HG02938 (cell line): ENCODE data around the gene IER3IP1.
"Not testable (repeated sequence)": the region's sequence is repeated elsewhere in the genome, so short reads cannot be mapped to it uniquely, and the experiment has no call there.

ENCODE experiments used
- ATAC-seq: cut with Tn5 transposase; IDR thresholded peaks from one replicate; pipeline ENCODE4 v1.9.1; 2021; ENCODE audit warnings: mild to moderate bottlenecking, moderate library complexity; ENCODE audit not compliant: unreplicated experiment

Gene IER3IP1

GRCh38 chr18:47175898-47176575 is at the start of gene IER3IP1:
Gene IER3IP1, minus strand, starts transcription at chr18:47176364. Its CDS starts 87 bp downstream, at chr18:47176277.
- ATAC-seq: peak; percentile 74

DNA sequence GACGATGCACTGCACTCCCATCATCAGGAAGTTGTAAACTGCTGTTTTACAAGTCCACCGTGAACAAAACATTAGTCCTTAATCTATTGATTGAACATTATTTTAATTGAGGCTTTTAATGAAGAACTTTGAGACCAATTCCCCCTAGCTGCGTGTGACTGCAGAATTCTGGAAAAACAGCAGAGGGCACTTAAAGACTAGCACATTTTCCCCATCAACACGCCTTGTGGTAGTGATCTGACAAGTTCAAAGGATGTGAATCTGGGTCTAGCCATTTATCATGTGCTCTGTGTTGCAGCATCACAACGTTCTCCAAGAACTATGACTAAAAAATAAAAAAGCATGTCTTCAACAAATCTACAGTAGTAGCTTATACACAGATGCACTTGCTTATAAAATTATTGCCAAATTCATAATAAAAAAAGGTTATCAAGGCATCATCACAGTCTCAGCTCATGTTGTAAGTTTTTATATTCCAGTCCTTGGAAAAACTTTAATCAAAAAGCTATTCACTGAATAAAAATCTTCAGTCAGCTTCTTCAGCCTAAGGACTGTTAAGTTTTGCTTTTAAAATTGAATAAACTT is 39.5 kb upstream of the IER3IP1 start:
- ATAC-seq: no peak

GRCh38 chr18:47209171-47209570 is 33.0 kb upstream of the IER3IP1 start:
- ATAC-seq: no peak

DNA sequence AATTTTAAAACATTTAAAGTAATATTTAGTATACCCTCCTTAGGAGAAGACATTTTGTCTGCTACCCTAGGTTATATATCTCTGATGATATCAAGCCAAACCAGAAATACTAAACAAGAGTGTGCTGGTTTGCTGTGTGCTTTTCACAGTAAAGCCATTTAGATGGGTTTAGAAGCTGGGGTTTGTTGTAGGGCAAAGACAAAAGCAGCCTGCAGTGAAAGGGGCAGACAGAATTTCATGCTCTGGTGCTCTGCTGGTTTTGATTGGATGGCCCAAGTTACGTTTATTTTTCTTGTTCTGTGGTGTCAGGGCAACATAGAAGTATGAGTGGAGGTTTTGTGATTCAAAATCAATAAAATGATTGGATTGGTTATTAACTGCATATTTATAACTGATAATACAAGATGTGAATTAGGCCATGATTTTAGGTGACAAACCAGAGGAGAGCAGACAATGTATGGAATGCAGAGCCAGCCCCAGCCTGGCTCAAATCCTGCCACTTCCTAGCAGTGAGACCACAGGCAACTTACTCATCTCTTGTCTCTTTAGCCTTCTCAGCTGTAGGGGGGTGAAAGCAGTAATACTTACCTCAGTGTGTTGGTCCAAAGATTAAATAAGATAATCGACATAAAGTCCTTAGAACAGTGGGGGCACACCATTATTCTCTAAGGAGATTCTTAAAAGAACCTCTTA is 30.9 kb upstream of the IER3IP1 start:
- ATAC-seq: no peak

- no peak for ATAC-seq
Measured at GRCh38 chr18:47204908-47205522, 28.9 kb upstream of the IER3IP1 start.

GRCh38 chr18:47203626-47204464 is 27.7 kb upstream of the IER3IP1 start:
- no peak for ATAC-seq

- ATAC-seq: not testable (repeated sequence)
Measured at GRCh38 chr18:47195961-47196360, 19.8 kb upstream of the IER3IP1 start.

- no peak for ATAC-seq
Measured at GRCh38 chr18:47191961-47192360, 15.8 kb upstream of the IER3IP1 start.

- ATAC-seq: no peak
Measured at GRCh38 chr18:47187721-47188120, 11.6 kb upstream of the IER3IP1 start.

DNA sequence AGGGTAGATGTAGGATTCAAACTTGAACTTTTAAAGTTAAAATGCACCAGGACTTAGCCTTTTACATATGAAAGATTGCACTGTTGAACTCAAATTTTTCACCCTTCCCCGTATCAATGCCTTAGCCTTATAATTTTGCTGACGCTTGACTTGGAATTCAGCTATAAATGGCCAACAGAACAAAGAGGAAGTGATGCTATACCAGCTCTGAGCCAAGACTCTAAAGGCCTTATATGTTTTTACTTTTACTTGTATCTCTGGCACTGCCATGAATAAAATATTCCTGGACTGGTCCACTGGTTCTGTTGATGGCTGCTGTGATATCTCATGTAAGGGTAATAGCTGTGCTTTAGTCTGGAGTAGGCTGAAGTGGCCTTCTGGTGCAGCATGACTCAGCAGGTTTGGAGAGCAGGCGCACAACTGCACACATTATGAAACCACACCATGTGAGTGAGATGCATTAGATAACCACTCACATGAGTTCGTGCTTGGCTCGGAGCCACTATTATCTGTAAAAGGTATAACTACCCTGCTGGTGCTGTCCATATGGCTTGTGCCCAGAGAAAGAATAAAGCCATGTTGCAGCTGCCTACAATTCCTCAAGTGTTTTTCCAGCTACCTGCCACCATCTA is 8.4 kb upstream of the IER3IP1 start:
- no peak for ATAC-seq

- not testable (repeated sequence) for ATAC-seq
Measured at GRCh38 chr18:47182156-47182555, 6.0 kb upstream of the IER3IP1 start.

DNA sequence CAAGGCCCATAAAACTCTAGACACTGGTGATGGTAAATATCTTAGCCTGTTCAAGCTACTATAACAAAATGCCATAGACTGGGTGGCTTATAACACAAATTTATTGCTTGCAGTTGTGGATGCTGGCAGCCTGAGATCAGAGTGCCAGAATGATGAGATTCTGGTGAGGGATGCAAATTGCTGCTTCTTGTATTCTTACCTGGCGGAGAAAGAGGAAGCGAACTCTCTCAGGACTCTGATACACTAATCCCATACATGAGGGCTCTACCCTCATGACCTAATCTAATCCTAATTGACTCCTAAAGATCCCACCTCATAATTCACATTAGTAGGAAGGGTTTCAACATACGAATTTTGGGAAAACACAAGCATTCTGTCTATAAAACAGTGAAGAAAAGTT is 4.6 kb upstream of the IER3IP1 start:
- ATAC-seq: no peak

DNA sequence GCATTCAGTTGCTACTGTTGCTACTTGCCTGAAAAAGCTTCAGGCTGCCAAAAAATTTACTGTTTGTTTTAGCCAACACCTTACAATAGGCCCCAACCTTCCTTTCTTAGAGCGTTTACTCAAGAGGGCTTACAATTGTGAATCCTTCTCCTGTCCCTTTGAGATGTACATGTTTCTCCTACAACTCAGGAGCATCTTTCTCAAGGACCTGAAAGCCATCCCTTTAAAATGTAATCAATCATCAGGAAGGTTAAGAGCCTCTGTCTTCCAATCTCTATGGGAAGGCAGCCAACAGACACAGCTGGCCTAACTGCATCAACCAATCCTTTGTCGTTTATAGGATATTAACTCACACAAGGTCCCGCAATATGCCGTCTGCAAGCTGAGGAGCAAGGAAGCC is 3.4 kb upstream of the IER3IP1 start:
- ATAC-seq: no peak

GRCh38 chr18:47175283-47175897 is 774 bp downstream of the IER3IP1 start:
- ATAC-seq: peak; percentile 20

DNA sequence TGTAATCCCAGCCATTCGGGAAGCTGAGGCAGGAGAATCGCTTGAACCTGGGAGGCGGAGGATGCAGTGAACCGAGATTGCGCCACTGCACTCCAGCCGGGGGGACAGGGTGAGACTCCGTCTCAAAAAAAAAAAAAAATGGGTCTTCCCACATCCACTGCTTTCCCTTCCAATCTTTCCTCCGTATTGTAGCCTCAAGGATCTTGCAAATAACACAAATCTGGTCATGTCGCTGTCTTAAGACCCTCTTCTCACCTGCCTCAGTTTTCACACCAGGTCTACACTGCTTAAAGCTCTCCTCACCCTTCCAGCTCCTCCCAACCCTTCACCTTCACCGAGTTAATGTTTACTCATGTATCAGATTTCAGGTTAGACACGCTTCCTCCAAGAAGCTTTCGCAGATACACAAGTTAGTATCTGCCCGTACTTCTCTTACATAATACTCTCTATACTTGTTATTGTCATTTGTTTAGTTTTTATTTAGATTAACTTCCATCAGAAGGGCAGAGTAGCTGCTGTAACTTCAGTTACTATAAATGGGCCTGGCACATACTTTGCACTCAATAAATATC is 1.5 kb downstream of the IER3IP1 start:
- no peak for ATAC-seq

- ATAC-seq: no peak
Measured at GRCh38 chr18:47172476-47172875, 3.7 kb downstream of the IER3IP1 start.

- no peak for ATAC-seq
Measured at GRCh38 chr18:47168913-47169312, 7.3 kb downstream of the IER3IP1 start.

GRCh38 chr18:47168509-47168908 is 7.7 kb downstream of the IER3IP1 start:
- no peak for ATAC-seq

DNA sequence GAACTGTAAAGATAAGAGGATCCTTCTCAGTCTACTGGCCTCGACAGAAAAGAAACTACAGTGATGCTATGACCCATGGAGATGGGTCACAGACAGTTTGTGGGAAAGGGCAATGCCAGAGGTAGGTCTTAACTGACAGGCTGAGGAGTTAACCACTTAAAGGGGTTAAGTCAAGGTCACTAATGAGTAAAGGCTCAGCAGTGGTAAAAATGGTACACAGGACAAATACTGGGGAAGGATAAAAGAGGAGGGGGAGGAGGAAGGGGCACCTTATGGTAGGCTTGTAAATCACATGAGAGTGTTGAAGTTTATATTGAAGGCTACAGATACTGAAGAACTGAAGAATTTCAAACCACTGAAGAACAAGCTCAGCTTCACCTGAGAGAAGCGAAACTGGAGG is 9.9 kb downstream of the IER3IP1 start:
- ATAC-seq: no peak

- ATAC-seq: peak; percentile 80
Measured at GRCh38 chr18:47163241-47163640, 12.9 kb downstream of the IER3IP1 start.
